GM18505 (cell line): Measurements from ENCODE around the gene CFAP100.
A peak's percentile ranks its signal among the peaks of the same experiment; 100 is the strongest.

Experiments used
- ATAC-seq: cut with Tn5 transposase; IDR thresholded peaks from one replicate; pipeline ENCODE4 v1.9.1; 2021; ENCODE audit not compliant: unreplicated experiment
- POLR2A ChIP-seq: IDR thresholded peaks from 4 replicates; pipeline ENCODE4 v1.6.1; 2011; ENCODE audit warnings: borderline replicate concordance; ENCODE audit not compliant: insufficient read depth, insufficient read length; ENCODE audit errors: extremely low read depth

The CFAP100 gene

DNA sequence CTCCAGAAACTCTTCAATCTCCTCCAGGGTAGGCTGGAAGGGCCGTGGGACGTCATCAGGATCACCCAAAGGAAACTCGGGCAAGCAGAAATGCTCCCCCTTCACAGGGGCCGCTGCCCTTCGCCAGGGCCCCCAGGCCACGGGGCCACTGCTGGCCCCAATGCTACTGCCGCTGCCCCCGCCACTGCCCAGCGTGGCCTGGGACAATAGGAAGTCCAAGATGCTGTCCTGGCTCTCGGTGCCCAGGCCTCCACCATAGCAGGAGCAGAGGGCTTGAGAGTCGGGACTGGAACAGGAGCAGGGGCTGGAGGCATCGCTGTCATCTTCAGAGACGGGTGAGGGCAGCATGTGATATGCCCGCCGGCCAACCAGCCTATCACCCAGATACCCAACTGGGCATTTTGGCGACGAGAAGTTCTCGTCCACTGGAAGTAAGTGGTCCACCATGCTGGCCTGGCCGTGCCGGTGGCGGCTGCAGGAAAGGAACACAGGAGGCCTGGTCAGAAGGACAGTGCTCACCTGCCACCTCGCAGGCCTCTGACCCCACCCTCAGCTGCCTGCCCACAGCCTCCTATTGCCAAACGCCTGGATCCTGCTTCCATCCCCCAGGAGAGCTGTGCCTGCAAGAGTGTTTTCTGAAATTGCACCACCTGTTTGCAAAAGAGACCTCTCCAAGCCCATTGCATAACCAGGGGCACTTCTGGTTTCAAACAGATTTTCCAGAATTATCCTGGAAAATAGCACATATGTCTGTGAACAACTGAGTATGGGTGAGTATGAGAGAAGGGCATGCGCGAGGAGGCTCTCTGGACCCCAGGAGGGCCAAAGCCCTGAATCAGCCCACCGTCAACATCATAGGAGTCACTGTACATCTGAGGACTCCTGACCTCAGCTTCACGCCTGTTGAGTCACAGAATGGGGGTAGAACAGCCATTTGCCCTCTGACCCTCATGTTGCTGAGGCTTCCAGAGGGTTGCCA lies 41.9 kb upstream of the CFAP100 start:
- no peak for TF ChIP-seq POLR2A
- no peak for ATAC-seq

DNA sequence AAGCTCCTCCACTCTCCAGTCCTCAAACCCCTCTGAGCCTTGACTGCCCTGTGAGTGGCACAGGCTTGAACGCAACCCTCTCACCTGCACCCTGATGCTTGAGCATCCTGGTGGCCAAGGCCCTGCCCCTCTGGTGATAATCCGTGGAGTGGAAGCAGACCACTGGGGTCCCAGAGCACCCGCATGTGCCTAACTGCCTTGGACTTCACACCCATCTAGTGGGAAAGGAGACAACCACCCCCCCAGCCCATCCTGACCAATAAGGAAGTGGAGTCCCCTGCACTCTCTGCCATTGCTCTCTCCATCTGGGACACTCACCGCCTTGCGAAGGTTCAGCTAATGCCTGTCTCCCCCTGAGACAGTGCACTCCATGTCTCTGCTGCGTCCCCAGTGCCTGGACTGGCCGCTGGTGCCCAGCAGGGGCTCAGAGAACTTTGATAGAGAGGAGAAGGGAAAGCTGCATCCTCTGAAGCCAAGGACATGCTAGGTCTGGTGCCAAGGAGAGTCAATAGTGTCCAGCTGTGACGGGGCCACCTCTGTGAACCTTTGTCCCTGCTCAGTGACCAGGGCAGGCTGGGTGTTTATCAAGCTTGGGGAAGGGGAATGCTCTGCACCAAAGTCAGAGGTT lies 40.9 kb upstream of the CFAP100 start:
- ATAC-seq = no peak
- TF ChIP-seq POLR2A = no peak

- ATAC-seq = no peak
- no peak for TF ChIP-seq POLR2A
These were observed 39.9 kb upstream of the CFAP100 start for GRCh38 chr3:126354776-126355175.

GRCh38 chr3:126355251-126355650 lies 39.5 kb upstream of the CFAP100 start:
- no peak for ATAC-seq
- TF ChIP-seq POLR2A = no peak

DNA sequence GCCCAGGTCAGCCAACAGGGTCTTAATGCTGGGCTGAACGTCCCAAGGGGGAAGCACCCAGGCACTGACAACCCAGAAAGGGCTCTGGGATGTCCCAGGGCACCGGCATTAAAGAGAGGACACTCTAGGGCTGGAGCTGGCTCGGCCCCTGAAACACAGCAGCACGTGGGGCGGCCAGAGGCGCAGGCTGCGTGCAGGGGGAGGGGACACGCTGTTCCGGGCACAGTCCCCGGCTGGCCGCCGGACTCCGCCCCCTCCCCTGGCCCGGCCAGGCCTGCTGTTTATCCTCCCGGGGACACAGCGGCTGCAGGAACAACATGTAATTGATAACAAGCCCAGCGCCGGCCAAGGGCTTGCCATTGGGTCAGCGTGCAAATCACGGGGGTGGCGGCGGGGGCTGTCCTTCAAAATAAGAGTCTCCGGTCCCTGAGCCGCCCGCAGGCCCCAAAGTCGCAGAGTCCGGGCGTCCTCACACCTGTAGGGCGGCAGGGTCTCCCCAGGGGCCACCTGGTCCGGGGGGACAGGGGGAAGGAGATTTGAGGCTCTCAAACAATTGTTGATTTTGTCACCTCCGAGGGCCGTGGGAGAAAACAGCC lies 38.8 kb upstream of the CFAP100 start:
- ATAC-seq = no peak
- no peak for TF ChIP-seq POLR2A

DNA sequence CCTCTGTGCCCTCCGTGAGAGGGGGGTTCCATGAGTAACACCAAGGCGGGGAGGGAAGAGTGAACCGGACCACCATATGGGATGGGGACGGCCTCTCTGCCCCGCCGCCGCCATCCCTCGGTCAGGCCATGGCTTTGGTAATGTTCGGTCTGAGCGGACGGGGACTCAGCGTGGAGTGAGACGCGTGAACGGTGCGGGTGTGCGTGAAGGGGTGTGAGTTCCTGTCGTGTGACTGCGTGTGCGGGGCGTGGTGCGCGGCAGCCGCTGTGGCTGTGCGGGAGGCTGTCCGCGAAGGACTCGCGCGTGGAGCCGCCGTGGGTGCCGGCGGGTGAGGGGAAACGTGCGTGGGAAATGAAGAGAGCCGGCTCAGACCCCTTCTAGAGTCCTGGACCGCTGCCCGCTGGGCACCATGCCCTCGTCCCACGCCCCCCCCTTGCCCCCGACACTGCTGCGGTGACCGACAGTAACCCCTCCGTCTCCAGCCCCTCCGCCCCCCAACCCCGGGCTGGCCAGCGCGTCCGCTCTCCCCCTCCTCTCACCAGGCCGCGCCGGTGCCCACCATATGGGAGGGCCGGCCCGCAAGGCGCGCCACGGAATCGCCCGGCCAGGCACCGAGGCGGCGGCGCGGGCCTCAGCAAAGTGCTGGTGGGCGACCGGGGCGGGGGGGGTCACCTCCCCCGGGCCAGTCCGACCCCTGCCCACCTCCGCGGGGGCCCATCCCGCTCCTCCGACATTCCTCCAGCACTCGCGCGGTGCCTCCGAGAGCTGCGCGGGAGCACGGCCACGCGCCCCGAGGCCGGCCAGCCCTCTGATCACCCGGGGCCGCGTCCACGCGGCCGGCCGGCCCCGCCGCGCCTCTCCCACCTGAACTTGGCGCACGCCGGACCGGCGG lies 38.1 kb upstream of the CFAP100 start:
- no peak for TF ChIP-seq POLR2A
- peak; percentile 20 for ATAC-seq

DNA sequence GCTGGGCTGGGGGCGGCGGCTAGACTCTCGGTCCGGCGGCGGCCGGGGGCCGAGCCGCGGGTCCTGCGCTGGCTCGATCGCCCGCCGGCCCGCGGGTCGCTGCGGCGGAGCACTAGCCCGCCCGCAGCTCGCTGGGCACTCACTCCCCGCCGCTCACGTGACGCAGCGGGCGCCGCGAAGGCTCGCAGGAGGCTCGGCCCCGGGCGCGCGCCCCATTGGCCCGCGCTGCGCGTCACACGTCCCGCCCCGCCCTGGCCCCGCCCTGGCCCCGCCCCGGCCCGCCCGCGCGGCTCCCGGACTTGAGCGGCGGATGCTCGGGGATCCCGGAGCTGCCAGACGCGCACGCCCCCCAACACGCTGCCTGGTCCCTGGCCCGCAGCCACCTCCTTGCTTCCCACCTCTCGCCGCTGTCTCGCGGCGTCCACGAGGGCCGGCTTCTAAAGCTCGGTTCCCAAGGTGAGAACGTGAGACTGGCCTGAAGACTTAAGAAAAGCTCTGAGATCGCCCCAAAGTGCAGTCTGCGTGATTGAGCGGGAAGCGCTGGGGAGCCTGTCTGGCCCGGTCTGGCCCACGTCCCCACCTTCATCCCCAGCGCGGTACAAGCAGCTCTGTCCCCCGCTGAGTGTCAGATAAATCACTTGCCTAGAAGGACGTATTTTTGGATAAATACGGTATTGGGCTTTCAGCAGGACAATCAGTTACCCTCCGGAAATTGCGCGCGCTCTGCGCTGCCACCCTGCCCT lies 37.2 kb upstream of the CFAP100 start, which contains the start of gene KLF15:
Gene KLF15 (minus strand): TSS at position 114 of the 743 bp plus-strand sequence. CDS start 4,486 bp downstream, outside the sequence.
- TF ChIP-seq POLR2A = no peak

GRCh38 chr3:126358038-126358815 lies 36.5 kb upstream of the CFAP100 start:
- TF ChIP-seq POLR2A = no peak
- ATAC-seq = no peak

More for the DNA sequence above, 37.2 kb upstream of the CFAP100 start, which contains the start of gene KLF15:
- ATAC-seq = peak; percentile 86

DNA sequence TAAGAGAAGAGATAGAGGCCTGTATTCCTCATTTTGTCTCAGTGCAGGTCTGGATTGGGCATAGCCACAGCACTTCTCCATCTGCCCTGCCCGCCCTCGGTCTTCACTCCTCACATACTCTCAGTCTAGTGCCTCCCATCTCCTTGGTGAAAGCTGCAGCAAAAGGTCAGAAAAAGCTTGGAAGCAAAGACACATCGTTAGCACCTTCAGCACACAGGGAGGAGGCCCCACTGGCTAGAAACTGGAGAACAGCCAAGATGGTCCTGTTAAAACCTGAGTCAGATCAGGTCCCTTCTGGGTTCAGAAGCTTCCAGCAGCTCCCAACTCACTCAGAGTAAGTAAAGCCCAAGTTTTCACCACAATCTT lies 35.9 kb upstream of the CFAP100 start:
- no peak for TF ChIP-seq POLR2A

GRCh38 chr3:126360046-126360713 lies 34.5 kb upstream of the CFAP100 start:
- no peak for ATAC-seq
- no peak for TF ChIP-seq POLR2A

More for the DNA sequence above, 35.9 kb upstream of the CFAP100 start:
- ATAC-seq = no peak

GRCh38 chr3:126360714-126361060 lies 34.0 kb upstream of the CFAP100 start:
- no peak for ATAC-seq
- no peak for TF ChIP-seq POLR2A
